Stimulated activated CD8-positive, alpha-beta memory T cell treated with anti-CD3 and anti-CD28 coated beads, Interleukin-2, amount 100 ng/mL, for 48 hours (primary cell): Measurements from ENCODE around the gene ACTG2.

Experiments
- DNase-seq, 2 donors: peaks; one replicate each; pipeline ENCODE4 v3.0.0-alpha.2; 2020; ENCODE audit warnings: low read depth in 2 of 2

The ACTG2 gene

DNA sequence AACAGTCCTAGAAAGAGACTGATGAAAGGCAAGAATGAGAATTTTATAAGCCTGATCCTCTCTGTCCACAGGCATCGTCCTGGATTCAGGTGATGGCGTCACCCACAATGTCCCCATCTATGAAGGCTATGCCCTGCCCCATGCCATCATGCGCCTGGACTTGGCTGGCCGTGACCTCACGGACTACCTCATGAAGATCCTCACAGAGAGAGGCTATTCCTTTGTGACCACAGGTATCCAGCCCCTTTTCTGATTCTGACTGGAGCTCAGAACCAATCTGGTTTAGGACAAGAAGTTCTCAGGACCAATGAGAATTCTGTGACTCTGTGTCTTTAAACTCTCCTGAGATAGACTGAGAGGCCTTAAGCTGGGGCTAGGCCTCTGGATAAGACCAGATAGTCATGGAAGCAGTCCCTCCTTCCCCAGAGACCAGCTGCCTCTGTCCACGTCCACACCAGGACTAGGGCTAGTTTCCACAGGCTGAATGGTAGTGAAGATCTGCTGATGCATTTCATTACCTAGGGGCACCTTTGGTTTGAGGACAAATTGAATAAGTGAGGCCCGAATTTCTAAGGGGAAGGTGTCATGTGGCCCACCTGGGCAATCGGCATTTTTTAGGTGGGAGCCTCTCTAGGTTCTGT lies 20.7 kb downstream of the ACTG2 start:
- DNase-seq: no peak

DNA sequence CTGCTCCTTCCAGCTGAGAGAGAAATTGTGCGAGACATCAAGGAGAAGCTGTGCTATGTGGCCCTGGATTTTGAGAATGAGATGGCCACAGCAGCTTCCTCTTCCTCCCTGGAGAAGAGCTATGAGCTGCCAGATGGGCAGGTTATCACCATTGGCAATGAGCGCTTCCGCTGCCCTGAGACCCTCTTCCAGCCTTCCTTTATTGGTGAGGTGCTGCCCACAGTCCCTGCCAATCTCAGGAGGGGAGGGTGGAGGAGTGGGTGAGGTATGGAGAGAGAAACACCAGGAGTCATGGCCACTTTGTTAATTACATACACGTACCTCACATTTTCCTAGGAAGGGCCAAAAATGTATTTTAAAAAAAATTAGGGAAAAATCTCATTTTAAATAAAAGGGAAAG lies 21.9 kb downstream of the ACTG2 start:
- DNase-seq: no peak

DNA sequence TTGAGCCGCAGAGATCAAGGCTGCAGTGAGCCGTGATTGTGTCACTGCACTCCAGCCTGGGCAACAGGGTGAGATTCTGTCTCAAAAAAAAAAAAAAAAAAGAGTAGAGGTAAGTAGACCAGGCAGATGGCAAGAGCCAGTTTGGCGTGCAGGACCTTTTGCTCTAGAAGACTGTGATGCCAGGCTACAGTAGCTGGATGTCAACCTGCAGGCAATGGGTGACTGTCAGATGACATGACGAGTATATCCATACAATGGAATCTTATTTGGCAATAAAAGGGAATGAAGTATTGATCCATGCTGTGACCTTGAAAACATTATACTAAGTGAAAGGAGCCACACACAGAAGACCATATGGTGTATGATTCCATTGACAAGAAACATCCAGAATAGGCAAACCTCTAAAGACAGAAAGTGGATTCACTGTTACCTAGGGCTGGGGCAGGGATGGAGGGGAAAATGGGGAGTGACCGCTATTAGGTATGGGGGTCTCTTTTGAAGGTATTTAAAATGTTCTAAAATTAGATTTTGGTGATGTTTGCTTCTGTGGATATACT lies 22.7 kb downstream of the ACTG2 start:
- DNase-seq: no peak

DNA sequence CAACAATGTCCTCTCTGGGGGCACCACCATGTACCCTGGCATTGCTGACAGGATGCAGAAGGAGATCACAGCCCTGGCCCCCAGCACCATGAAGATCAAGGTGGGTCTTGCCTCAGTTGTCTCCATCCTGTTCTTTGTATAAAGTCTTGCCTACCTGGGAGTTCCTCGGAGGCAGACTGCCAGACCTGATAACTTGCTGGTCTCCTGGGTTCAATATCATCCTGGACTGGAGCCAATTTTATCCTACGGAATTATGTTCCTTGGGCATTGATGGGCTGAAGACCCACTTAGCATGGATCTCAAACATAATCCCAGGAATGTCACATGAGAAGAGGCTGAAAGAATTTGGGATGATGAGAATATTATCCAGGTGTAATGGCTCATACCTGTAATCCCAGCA lies 23.9 kb downstream of the ACTG2 start:
- DNase-seq: no peak

DNA sequence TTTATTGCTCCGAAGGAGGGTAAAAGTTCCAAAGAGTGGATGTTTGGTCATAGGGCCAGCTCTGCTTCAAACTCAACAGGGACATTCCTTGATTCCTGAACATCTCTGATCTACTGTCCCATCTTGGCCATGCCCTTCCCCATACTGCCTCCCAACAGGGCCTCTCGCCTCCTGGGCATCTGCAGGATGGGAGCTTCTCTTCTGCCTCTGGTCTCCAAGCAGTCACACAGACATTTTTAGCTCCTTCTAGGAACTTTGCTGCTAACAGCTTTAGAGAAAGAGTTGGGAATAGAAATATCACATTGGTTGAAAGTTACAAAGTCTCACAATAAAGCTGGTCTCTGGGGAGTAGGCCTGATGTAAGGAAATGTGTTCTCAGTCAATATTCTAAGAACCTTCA lies 24.5 kb downstream of the ACTG2 start:
- no peak for DNase-seq

DNA sequence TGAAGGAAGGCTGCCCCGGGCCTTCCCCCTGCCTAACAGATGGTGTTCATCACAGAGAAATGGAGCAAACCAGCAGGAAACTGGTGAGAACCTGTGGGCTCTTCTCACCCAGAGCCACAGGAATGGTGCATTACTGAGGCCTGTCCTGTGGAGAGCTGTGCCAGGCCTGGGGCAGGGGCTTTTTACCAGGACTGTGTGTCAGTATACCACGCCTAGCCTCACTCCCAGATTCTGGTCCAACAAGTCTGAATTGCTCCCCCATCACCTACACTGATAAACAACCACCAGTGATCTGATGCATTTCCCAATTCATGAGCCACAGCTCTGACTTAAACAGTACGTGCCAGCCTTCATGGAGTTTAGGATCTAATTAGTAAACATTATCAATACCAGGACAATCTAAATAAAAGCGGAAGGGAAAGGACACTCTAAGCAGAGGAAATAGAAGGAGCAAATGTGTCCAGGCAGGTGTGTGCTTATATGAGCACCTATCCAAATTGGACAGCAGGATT lies 24.9 kb downstream of the ACTG2 start:
- DNase-seq: no peak

DNA sequence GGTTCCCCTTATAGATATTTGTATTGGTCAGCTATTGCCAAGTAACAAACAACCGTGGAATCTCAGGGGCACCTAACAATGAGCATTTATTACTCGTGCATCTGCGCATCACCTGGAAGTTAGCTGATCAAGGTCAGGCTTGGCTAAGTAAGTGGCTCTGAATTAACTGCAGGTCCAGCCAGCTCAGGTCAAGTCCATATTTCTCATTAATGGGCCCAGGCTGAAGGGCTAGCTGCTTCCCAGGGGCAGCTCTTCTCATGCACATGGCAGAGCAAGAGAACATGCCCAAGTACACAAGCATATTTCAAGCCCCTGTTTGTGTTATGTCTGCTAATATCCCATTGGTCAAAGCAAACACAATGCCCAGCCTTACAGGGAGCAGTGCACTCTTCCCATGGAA lies 26.0 kb downstream of the ACTG2 start:
- DNase-seq: no peak

DNA sequence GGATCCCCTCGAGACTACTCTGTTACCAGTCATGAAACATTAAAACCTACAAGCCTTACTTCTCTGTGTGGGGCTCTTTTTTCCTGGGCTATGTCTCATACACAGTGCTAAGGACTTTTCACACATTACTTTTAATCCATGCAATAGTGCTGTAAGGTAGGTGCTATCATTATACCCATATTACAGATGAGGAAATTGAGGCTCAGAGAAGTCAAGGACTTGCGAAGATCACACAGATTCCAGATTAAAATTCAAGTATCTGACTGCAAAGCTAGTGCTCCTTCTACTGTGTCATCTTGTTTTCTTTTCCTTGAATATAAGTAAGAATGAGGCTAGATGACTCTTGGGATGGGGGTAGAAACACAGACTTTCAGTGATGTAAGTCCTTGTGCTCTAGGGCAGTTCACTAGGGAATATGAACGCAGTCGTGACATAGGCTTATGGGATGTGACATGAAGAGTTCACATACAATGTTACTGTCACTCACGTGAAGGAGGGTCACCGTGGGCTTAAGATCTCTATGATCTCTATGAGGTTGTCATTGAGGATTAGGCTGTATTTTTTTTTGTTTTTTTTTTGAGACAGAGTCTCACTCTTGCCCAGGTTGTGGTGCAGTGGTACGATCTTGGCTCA lies 26.9 kb downstream of the ACTG2 start:
- DNase-seq: no peak

DNA sequence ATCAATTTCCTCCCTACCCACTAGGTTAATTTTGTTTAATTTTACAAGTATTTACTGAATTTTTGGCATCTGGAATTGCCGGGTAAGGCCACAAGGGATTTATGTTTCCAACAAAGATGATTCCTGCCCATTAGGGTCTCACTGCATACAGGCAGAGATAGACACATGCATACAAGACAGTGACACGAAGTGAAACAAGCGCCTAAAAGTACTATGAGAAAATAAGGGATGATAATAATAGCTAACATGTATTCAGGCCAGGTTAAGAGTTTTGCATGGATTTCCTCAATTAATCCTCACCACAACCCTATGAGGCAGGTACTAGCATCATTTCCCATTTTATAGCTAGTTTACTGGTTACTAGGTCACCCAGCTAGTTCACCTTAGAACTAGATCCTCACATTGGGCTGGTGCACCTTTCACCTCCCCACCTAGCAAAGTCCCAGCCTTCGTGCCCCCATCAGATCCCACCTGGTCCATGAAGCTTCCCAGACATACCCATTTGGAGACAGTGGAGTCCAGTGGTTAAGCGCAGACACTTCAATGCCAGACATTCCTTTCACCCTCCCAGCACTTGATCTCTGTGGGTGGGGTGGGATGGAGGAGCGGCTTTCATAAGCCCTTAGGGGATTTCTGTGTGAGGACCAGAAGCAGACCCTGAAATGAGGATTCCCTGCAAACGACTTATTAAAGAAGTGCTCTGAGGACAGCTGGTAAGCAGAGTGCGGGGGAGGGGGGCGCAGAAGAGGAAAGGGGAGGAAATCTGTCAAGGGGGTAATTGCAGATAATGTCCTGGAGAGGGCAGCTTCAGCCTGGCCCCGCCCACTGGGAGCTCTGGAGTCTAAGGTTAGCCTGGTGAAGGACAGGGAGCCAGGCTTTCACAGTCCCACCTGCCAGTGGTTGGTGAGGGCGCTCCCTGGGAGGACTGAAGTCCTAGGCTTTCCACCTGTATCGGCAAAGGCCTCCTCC lies 28.1 kb downstream of the ACTG2 start:
- peak; percentile 32 to 33 for DNase-seq

DNA sequence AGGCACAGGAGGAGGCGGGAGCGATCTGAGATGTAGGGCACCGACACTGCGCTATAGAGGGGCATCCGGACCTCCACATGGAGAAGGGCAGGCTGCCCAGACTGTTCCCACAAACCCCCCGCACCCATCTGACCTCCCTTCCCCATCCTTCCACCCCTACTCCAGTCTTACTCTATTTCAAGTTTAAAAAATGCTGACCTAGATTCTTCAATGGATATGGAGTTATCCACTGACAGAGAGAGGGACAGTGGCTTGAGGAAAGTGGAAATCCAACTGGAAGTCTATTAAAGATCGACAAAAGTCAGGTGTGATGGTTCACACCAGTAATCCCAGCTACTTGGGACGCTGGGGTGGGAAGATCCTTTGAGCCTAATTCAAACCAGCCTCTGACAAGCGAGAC lies 28.8 kb downstream of the ACTG2 start:
- DNase-seq: no peak

DNA sequence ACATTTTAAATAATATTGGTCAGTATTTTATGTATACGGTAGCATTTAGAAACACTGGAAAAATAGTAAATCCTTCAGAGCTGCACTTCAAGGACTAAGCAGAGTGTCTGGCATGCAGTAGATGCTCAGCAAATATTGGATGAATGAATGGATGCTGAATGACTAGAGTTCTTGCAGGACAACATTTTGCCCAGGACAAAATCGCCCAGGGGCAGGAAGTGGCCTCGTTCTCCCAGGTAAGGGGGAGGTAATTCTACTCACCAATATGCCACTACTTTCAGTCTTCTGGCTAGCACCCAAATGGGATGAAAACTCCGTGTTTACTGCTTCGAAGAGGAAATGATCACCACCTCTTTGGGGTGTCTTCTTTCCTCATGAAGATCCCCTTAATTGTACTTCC lies 29.9 kb downstream of the ACTG2 start:
- no peak for DNase-seq

DNA sequence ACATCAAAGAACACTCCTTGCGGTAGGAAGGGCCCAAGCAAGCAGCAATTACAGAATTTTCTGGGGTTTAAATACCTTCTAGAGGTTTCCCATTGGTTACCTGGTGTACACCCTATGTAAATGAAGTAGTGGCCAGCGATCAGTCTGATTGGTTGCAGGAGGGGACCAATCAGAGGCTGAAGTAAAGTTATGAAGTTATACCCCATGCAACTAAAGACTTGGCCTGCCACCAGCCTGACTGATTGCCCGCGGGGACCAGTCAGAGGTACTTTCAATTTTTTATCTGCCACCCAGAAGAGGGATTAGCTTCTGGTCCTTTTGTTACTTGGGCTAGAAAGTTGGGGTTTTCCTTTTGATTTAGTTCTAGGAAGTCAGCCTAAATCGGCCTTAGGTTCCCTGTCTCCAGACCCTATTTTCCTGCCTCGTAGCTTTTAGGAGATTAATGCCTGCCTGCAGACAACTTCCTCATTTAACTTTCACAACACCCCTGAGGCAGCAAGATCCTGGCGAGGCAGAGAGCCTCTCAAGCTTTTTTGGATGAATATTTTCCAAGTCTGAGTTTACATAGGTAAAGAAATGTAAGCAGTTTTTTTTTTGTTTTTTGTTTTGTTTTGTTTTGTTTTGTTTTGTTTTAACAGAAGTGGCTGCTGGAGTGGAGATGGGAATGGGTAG lies 32.4 kb downstream of the ACTG2 start:
- no peak for DNase-seq

DNA sequence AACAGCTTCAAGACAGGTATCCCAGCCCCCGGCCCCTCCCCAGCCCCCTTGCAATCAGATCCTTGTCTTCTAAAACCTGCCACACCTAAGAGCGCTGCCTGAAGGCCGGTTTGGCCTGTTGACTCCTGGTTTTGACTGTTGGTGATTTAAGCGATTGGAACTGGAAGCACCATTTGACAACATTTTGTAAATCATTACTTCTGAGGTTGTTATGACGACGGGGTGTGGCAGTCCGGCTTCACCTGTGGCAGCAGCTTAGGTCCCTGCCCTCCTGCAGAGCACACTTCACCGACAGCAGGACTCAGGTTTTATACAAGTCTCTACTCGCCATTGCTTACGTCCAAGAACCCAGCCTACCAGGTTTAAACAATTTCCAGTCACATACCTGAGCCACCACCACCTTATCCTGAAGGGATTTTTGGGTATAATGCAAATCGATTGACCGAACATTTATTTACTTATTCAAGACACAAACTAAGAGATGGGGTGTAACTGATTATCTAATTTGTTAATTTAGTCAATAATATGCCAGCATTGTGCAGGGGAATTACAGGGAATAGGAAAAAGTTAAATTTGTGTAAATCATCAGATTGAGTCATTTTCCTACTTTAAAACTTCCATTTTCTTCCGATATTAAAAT lies 33.2 kb downstream of the ACTG2 start:
- DNase-seq: no peak

DNA sequence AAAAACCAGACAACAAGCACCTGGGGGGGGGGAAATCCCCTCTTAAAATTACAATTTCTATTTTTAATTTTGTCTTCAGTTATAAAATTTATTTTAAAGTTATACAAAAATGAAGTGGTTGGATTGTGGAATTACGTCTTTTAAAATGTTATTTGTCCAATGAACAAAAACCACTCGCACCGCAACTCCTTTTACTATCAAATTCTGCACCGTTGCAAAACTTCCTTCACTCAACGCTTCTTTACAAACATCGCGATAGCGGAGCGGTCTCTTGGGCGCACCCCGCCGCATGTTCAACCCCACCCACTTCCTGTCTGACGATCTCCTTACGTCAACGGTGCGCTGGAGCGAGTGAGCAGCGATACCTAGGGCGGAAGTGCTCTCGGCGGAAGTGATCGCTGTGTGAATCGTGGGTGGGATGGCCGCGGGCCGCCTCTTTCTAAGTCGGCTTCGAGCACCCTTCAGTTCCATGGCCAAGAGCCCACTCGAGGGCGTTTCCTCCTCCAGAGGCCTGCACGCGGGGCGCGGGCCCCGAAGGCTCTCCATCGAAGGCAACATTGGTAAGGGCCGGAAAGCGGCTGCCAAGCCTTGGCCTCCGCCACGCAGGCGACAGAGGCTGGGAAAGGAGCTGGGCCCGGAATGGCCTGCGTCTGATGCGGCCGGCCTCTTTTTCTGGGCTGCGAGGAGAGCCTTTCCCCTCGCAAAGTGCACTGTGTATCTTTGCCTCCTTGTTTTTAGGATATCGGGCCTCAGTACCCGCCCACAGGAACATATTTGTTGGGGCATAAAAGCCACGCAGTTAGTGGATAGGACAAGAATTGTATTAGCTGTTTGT lies 33.9 kb downstream of the ACTG2 start, which contains the start of gene DGUOK:
DGUOK (plus strand) TSS at position 388 of the 835 bp plus-strand sequence; CDS start at position 419, 31 bp downstream.
- peak; percentile 89 to 94 for DNase-seq

DNA sequence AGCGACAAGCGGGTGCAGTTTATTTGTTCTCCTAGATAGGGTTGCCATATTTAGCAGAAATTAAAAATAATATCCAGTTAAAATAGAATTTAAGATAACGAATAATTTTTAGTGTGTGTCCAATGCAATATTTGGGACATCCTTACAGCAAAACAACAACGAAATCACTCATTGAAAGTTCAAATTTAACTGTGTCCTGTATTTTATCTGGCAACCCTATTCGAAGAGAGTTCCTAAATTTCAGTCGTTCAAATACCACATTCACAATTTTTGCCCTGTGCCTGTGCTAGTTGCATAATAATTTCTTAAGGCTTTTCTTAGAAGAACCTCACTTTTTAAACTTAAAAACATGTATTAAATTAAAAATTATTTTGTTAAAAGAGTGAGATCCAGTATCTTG lies 34.5 kb downstream of the ACTG2 start:
- DNase-seq: no peak

DNA sequence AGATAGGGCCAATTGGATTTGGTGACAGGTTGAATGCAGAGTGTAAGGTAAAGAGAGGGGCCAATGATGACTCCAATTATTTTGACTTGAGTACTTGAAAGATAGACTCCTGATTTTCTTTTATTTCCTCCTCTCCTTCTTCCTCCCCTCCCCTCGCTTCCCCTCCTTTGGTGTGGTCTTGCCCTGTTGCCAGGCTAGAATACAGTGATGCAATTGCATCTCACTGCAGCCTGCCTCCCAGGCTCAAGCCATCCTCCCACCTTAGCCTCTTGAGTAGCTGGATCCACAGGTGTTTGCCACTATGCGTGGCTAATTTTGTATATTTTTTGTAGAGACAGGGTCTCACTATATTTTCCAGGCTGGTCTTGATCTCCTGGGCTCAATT lies 36.1 kb downstream of the ACTG2 start:
- no peak for DNase-seq

DNA sequence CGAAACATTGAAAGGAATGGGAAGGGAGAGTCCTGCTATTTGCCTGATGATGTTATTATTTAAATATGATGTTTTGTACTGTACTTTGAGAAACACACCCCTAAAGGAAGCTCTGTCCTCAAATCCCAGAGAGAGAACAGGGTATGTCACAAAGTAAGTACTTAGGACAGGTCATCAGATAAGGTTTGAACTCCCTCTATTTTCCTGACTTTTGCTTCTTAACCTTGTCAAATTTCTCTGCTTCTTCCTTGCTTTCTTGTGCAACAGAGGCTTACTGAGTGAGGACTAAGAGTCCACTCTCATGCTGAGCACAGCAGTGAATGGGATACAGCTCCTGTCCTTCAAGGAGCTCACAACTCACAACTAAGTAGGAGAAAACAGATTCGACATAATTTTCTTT lies 37.6 kb downstream of the ACTG2 start:
- DNase-seq: no peak

DNA sequence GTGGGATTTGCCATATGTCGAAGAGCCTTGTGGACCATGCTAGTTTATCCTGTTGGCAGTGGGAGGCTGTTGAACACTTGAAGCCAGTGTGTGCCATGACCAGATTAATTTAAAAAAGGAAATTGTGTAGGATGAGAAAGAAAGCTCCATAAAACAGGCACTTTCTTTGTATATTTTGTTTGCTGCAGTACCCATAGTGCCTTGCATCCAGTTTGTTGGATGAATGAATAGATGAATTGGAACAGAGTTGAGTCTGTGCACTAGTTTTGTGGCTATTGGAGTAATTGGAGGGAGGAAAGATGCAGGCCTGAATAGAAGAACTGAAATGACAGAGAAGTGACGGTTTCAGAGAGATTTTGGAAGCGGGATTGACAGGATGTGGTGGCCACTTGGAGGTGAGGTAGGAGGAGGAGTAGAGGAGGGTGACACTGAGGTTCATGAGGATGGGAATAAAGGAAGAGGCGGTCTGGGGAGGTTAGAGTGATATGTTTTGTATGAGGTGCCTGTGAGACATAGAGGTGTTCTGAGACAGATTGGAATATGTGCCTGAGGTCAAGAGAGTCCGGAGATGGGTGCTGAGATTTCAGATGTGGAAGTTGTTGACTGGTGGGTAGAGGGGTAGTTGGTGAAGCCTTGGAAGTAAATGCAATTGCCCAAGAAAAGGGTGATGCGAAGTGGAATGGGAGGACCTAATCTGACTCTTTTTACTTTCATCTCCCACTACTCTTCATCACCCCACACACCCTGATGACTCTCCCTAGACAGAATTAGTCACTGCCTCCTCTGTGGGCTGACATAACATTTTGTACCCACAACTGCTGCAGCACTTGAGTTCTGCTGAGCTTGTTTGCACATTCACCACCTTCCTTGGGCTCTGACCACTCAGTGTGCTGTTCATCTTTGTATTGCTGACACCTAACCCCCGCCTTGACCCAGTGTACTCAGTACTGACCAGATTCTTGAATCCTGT lies 39.0 kb downstream of the ACTG2 start:
- DNase-seq: peak; percentile 7 to 16

DNA sequence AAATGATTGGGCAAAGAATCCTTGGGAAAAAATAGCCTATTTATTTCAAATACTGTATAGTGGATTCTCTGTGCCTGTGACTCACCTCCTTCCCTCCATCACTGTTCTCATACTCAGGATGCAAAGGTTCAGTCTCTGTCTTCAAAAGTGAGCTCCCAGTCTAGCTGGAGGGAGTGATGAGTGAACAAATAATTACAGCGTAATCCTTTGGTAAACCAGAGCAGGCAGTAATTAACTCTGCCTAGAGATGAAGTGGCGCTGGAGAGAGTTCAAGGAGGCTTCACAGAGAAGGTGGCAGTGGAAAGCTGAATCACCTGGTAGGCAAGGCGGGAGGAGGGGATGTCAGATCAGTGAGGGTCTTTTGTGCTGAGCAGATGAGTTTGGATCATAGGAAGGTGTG lies 40.4 kb downstream of the ACTG2 start:
- no peak for DNase-seq
